ENCODE measurements around the gene GIMAP5.

GIMAP5 gene

GRCh38 chr7:150728609-150729008 lies 8.6 kb upstream of the GIMAP5 start:
- H3K36me3 ChIP-seq (replicated peaks; ENCODE audit: low read depth, low read length) = no peaks in the 10 kb centered on the region
- no peak overlapping the region for H3K4me3 ChIP-seq (ENCODE audit: low read length)
- H3K9me3 ChIP-seq (ENCODE audit: insufficient read depth, low read length) = no peaks in the 10 kb centered on the region
- H3K9ac ChIP-seq (ENCODE audit: low read length) = no peak overlapping the region
- H3K27me3 ChIP-seq (ENCODE audit: low read depth, low read length) = peaks cover 19% of the 10 kb centered on the region
- no peak overlapping the region for H3K27ac ChIP-seq (ENCODE audit: low read length)
- TF ChIP-seq EZH2phosphoT487 (IDR thresholded peaks at IDR 0.05; ENCODE audit: low read depth) = no peak
- TF ChIP-seq CTCF (IDR thresholded peaks at IDR 0.05; ENCODE audit: low read depth, low read length) = no peak
- no peaks in the 10 kb centered on the region for H4K20me1 ChIP-seq (ENCODE audit: insufficient read depth, low read length)
- peaks cover 7% of the 10 kb centered on the region for H3K4me1 ChIP-seq (ENCODE audit: low read length)
- no peaks in the 10 kb centered on the region for H3K79me2 ChIP-seq (ENCODE audit: low read length)
- H2AFZ ChIP-seq (ENCODE audit: low read depth, low read length) = no peak overlapping the region
- no peak overlapping the region for H3K4me2 ChIP-seq (ENCODE audit: low read length)

- Histone ChIP-seq H3K4me3 (ENCODE audit: low read length) (no peak overlapping the region), H3K4me2 (ENCODE audit: low read length) (no peak overlapping the region), H3K79me2 (ENCODE audit: low read length) (no peaks in the 10 kb centered on the region), H3K36me3 (replicated peaks; ENCODE audit: low read depth, low read length) (no peaks in the 10 kb centered on the region), H4K20me1 (ENCODE audit: insufficient read depth, low read length) (no peaks in the 10 kb centered on the region), H3K27me3 (ENCODE audit: low read depth, low read length) (0 out of 2 replicates have a peak, but pooled peaks cover 6% of the 10 kb centered on the region), H3K4me1 (ENCODE audit: low read length) (peaks cover 27% of the 10 kb centered on the region), H2AFZ (ENCODE audit: low read depth, low read length) (no peak overlapping the region), H3K9ac (ENCODE audit: low read length) (no peak overlapping the region), H3K27ac (ENCODE audit: low read length) (no peak overlapping the region), H3K9me3 (ENCODE audit: insufficient read depth, low read length) (no peaks in the 10 kb centered on the region)
- TF ChIP-seq CTCF (IDR thresholded peaks at IDR 0.05; ENCODE audit: low read depth, low read length) = no peak
- no peak for TF ChIP-seq EZH2phosphoT487 (IDR thresholded peaks at IDR 0.05; ENCODE audit: low read depth)
These were observed 5.3 kb upstream of the GIMAP5 start for GRCh38 chr7:150731916-150732315.

GRCh38 chr7:150732786-150733481 lies 4.3 kb upstream of the GIMAP5 start:
- H3K79me2 ChIP-seq (ENCODE audit: low read length) = no peaks in the 10 kb centered on the region
- H3K4me3 ChIP-seq (ENCODE audit: low read length) = no peak overlapping the region
- no peaks in the 10 kb centered on the region for H3K36me3 ChIP-seq (replicated peaks; ENCODE audit: low read depth, low read length)
- TF ChIP-seq EZH2phosphoT487 (IDR thresholded peaks at IDR 0.05; ENCODE audit: low read depth) (no peak), CTCF (IDR thresholded peaks at IDR 0.05; ENCODE audit: low read depth, low read length) (no peak)
- no peak overlapping the region for H3K9ac ChIP-seq (ENCODE audit: low read length)
- H3K27ac ChIP-seq (ENCODE audit: low read length) = no peak overlapping the region
- no peaks in the 10 kb centered on the region for H3K9me3 ChIP-seq (ENCODE audit: insufficient read depth, low read length)
- H3K4me1 ChIP-seq (ENCODE audit: low read length) = peaks cover 37% of the 10 kb centered on the region
- H3K4me2 ChIP-seq (ENCODE audit: low read length) = no peak overlapping the region
- no peaks in the 10 kb centered on the region for H4K20me1 ChIP-seq (ENCODE audit: insufficient read depth, low read length)
- H2AFZ ChIP-seq (ENCODE audit: low read depth, low read length) = no peak overlapping the region
- H3K27me3 ChIP-seq (ENCODE audit: low read depth, low read length) = peaks cover 12% of the 10 kb centered on the region

GRCh38 chr7:150733482-150734095 lies 3.6 kb upstream of the GIMAP5 start:
- peaks cover 38% of the 10 kb centered on the region for H3K4me1 ChIP-seq (ENCODE audit: low read length)
- no peaks in the 10 kb centered on the region for H4K20me1 ChIP-seq (ENCODE audit: insufficient read depth, low read length)
- TF ChIP-seq CTCF (IDR thresholded peaks at IDR 0.05; ENCODE audit: low read depth, low read length) = no peak
- no peak for TF ChIP-seq EZH2phosphoT487 (IDR thresholded peaks at IDR 0.05; ENCODE audit: low read depth)
- H3K4me3 ChIP-seq (ENCODE audit: low read length) = no peak overlapping the region
- no peak overlapping the region for H3K27ac ChIP-seq (ENCODE audit: low read length)
- H3K9me3 ChIP-seq (ENCODE audit: insufficient read depth, low read length) = no peaks in the 10 kb centered on the region
- peaks cover 12% of the 10 kb centered on the region for H3K27me3 ChIP-seq (ENCODE audit: low read depth, low read length)
- no peak overlapping the region for H2AFZ ChIP-seq (ENCODE audit: low read depth, low read length)
- no peaks in the 10 kb centered on the region for H3K36me3 ChIP-seq (replicated peaks; ENCODE audit: low read depth, low read length)
- H3K4me2 ChIP-seq (ENCODE audit: low read length) = 0 out of 2 replicates have a peak overlapping the region, but pooled peaks have one; percentile 1
- no peaks in the 10 kb centered on the region for H3K79me2 ChIP-seq (ENCODE audit: low read length)
- no peak overlapping the region for H3K9ac ChIP-seq (ENCODE audit: low read length)
